OCI-LY7 (cell line): ENCODE data around the gene EIF3A. TPM values are rescaled to one million over a fixed set of nuclear protein-coding genes. Genes with fewer than 3 reads are reported as not detected.
"Not testable (repeated sequence)": the region's sequence is repeated elsewhere in the genome, so short reads cannot be mapped to it uniquely, and the experiment has no call there.

Experiments
- BruUV-seq: library from RNA; stranded (reverse); fragments of 400-500 nt; replicated peaks from 2 replicates; lab custom pipeline; 2021; lab: Mats Ljungman, UMichigan
- CTCF ChIA-PET: fragments of 300-600 bp; sonication (Branson Sonifier 250); formaldehyde crosslinking; loops from one replicate; lab custom pipeline; 2022; ENCODE audit warnings: antibody characterized with exemption; ENCODE audit not compliant: unreplicated experiment; lab: Charles Lee
- POLR2A ChIA-PET: fragments of 300-600 bp; sonication (Branson Sonifier 250); formaldehyde crosslinking; loops from one replicate; lab custom pipeline; 2022; ENCODE audit warnings: antibody characterized with exemption; lab: Charles Lee
- DNase-seq: peaks from one replicate; pipeline ENCODE4 v3.0.0-alpha.2; 2015; ENCODE audit warnings: low spot score
- H2AFZ ChIP-seq: fragments of 200-600 bp; sonication (generic), shearing (Covaris generic); 2 replicates; pipeline ENCODE4 v1.6.1; 2014; ENCODE audit warnings: mild to moderate bottlenecking, antibody characterized with exemption, low read length, moderate library complexity
- H3K27ac ChIP-seq: fragments of 200-600 bp; sonication (generic); 2 replicates; pipeline ENCODE4 v1.5.1; 2014; ENCODE audit warnings: mixed run types, low read depth, mild to moderate bottlenecking, moderate library complexity, low read length, inconsistent platforms; ENCODE audit not compliant: poor library complexity, severe bottlenecking
- H3K36me3 ChIP-seq: fragments of 200-600 bp; sonication (generic); 2 replicates; pipeline ENCODE4 v1.6.1; 2014; ENCODE audit warnings: mild to moderate bottlenecking, antibody characterized with exemption, low read length, moderate library complexity, mixed read lengths; ENCODE audit not compliant: insufficient read depth
- H3K4me1 ChIP-seq: fragments of 200-600 bp; sonication (generic); 2 replicates; pipeline ENCODE4 v1.5.1; 2014; ENCODE audit warnings: mild to moderate bottlenecking, low read length; ENCODE audit not compliant: insufficient read depth, poor library complexity, severe bottlenecking
- H3K4me2 ChIP-seq: fragments of 200-600 bp; sonication (generic); 2 replicates; pipeline ENCODE4 v1.6.1; 2014; ENCODE audit warnings: mild to moderate bottlenecking, low read length
- H3K4me3 ChIP-seq: fragments of 200-600 bp; sonication (generic); 2 replicates; pipeline ENCODE4 v1.5.1; 2014; ENCODE audit warnings: mild to moderate bottlenecking, low read depth, low read length; ENCODE audit not compliant: poor library complexity, severe bottlenecking
- H3K79me2 ChIP-seq: fragments of 200-600 bp; sonication (generic); 2 replicates; pipeline ENCODE4 v1.6.1; 2016; ENCODE audit warnings: low read depth, mild to moderate bottlenecking, low read length, moderate library complexity, mixed read lengths; ENCODE audit not compliant: insufficient read depth
- H3K9me2 ChIP-seq: fragments of 200-600 bp; sonication (generic); 2 replicates; pipeline ENCODE4 v1.6.1; 2016; ENCODE audit warnings: mild to moderate bottlenecking, low read length, mixed read lengths; ENCODE audit not compliant: insufficient read depth
- H3K9me3 ChIP-seq: fragments of 200-600 bp; sonication (generic); 2 replicates; pipeline ENCODE4 v1.6.1; 2014; ENCODE audit warnings: mild to moderate bottlenecking, mixed run types, low read length, mixed read lengths
- H4K20me1 ChIP-seq: fragments of 200-600 bp; sonication (generic); 2 replicates; pipeline ENCODE4 v1.6.1; 2014; ENCODE audit warnings: mild to moderate bottlenecking, antibody characterized with exemption, low read length, moderate library complexity, mixed read lengths; ENCODE audit not compliant: insufficient read depth
- CTCF ChIP-seq: fragments of 200-600 bp; sonication (generic); conservative IDR thresholded peaks from 2 replicates; pipeline ENCODE4 v1.5.1; 2014; ENCODE audit warnings: mild to moderate bottlenecking, antibody characterized with exemption, low read length, moderate library complexity, mixed read lengths
- EZH2phosphoT487 ChIP-seq: fragments of 200-600 bp; sonication (generic); IDR thresholded peaks from 2 replicates; pipeline ENCODE4 v1.6.1; 2018; ENCODE audit warnings: low read depth, borderline replicate concordance, mild to moderate bottlenecking, mixed run types, antibody characterized with exemption, low read length, moderate library complexity, mixed read lengths
- intact Hi-C: fragments of 100-400 bp; cut with micrococcal nuclease; formaldehyde crosslinking; loops from one replicate; pipeline ENCODE4 v1.10.0; 2022; ENCODE audit not compliant: unreplicated experiment
- total RNA-seq, 2 experiments: library from RNA; depleted of rRNA in 1 of 2; stranded (reverse); fragments of >200 nt in 1 of 2; shearing (Covaris generic) in 1 of 2; gene quantifications; 2 replicates each; pipeline ENCODE4 v1.2.3, GENCODE V29; 2014 to 2022

EIF3A gene
- total RNA-seq, 2 experiments from 2014 or later: 83.0 to 171 TPM

- no peaks in the 10 kb centered on the region for H3K9me3 ChIP-seq
- intact Hi-C loops: loop anchor here (1.0 to 5.0 kb wide), 4 partner anchors 49 to 513 kb away; partner anchors contain the start of genes PRDX3 and RGS10
- peaks cover 40% of the 10 kb centered on the region for H3K36me3 ChIP-seq
- CTCF ChIA-PET: no interaction called here
- peaks cover 37% of the 10 kb centered on the region for H3K4me1 ChIP-seq
- no peaks in the 10 kb centered on the region for H3K9me2 ChIP-seq
- peak within 1 kb of the TSS; percentile 71 for H3K4me3 ChIP-seq
- H3K27ac ChIP-seq: peak within 1 kb of the TSS; percentile 56
- H3K79me2 ChIP-seq: peaks cover 16% of the 10 kb centered on the region; the same call in 1 of the 2 replicates
- no peak for DNase-seq
- peak within 1 kb of the TSS; percentile 67 for H3K4me2 ChIP-seq
- POLR2A ChIA-PET: interaction anchor here (0.5 to 0.6 kb wide), 3 partner anchors 106 to 696 kb away, joined by 3 to 4 read pairs (median 3); partner anchors contain the start of gene INPP5F
- H2AFZ ChIP-seq: peak within 1 kb of the TSS; percentile 43; the same call in 1 of the 2 replicates
- peaks cover 22% of the 10 kb centered on the region; the same call in 1 of the 2 replicates for H4K20me1 ChIP-seq
- BruUV-seq: no TSS peak
- TF ChIP-seq CTCF (no peak), EZH2phosphoT487 (no peak)
Observed at GRCh38 chr10:119029613-119030420, 50.8 kb downstream of the EIF3A start, which contains the start of gene NANOS1. Gene NANOS1, plus strand, starts transcription at chr10:119029714. Its CDS starts 88 bp downstream, at chr10:119029802.

GRCh38 chr10:119028900-119029612 lies 51.6 kb downstream of the EIF3A start:
- TF ChIP-seq CTCF: no peak
- ChIA-PET CTCF (no interaction called here), POLR2A (no interaction called here)
- peaks cover 32% of the 10 kb centered on the region for H3K36me3 ChIP-seq
- peak overlapping the region; percentile 67 for H3K4me2 ChIP-seq
- no TSS peak for BruUV-seq
- no peaks in the 10 kb centered on the region for H3K9me3 ChIP-seq
- DNase-seq: peak; percentile 92
- H3K4me1 ChIP-seq: peaks cover 37% of the 10 kb centered on the region
- H3K79me2 ChIP-seq: peaks cover 10% of the 10 kb centered on the region; the same call in 1 of the 2 replicates
- H3K4me3 ChIP-seq: peak overlapping the region; percentile 53
- no peaks in the 10 kb centered on the region for H3K9me2 ChIP-seq
- intact Hi-C loops: loop anchor here (1.0 to 5.0 kb wide), 3 partner anchors 149 to 514 kb away; partner anchors contain the start of genes PRDX3 and RGS10
- H4K20me1 ChIP-seq: peaks cover 16% of the 10 kb centered on the region; the same call in 1 of the 2 replicates
- H2AFZ ChIP-seq: peak overlapping the region; percentile 27; the same call in 1 of the 2 replicates
- no peak overlapping the region for H3K27ac ChIP-seq

GRCh38 chr10:119028445-119028899 lies 52.1 kb downstream of the EIF3A start:
- Histone ChIP-seq H3K4me1 (peaks cover 37% of the 10 kb centered on the region), H3K4me3 (peak overlapping the region; percentile 53), H3K4me2 (peak overlapping the region; percentile 67), H3K36me3 (peaks cover 26% of the 10 kb centered on the region), H2AFZ (peak overlapping the region; percentile 27; the same call in 1 of the 2 replicates), H4K20me1 (peaks cover 16% of the 10 kb centered on the region; the same call in 1 of the 2 replicates)
- CTCF ChIA-PET, H3K9me2 ChIP-seq, BruUV-seq, DNase-seq, H3K9me3 ChIP-seq, H3K79me2 ChIP-seq, H3K27ac ChIP-seq, POLR2A ChIA-PET: not testable (repeated sequence)
- intact Hi-C loops: loop anchor here (2.0 to 5.0 kb wide), 2 partner anchors 271 to 514 kb away; partner anchors contain the start of gene RGS10
